ENCODE results near the gene TBC1D16. TPM values are rescaled to one million over a fixed set of nuclear protein-coding genes. Genes with fewer than 3 reads are reported as not detected.

TBC1D16 gene
- total RNA-seq, 1 donor from 2014 or later, result 197 TPM

DNA sequence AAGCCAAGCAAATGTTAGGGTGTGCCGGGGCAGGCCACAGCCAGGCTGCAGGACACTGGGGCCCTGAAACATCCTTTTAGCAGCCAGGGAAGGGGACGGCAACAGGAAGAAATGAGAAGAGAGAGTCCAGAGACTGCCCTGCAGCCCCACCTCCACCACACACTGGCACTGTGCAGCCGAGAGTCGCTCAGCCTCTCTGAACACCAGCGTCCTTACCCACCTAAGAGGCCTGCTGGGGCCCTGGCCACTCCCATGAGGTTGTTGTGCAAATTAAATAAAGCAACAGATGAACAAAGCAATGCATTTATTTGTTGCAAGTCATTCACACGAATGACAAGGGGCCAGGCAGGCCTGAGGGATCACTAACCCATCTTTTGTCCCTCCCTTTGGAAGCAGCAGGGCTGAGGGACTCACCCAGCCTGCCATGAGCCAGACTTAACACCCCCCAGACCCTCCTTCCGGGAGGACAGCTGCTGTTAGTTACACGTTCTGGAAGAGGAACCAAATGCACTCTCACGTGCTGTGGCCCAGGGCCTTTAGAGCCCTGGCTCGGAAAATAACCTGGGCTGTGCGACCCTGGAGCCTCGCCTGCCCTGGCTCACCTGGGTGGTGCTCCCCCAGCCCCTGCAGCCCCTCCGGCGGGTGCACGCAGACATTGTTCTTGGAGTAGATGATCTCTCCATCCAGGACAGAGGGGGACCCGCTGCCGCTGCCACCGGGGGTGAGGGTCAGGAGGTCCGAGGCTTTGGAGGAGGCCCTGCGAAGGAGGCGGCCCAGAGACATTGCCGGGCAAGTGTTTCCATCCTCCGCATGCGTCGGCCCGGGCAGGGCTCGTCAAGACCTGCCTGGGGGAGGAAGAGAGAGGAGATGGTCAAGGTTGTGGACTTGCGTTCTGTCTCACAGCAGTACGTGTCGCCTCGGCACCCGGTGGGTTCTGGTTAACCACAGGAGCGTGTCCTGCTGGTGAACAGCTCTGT, 22.6 kb downstream of the TBC1D16 start:
- peaks cover 2% of the 10 kb centered on the region for H3K9me3 Mint-ChIP-seq (ENCODE audit: unreplicated experiment)
- peaks cover 2% of the 10 kb centered on the region for H3K4me1 Mint-ChIP-seq (ENCODE audit: low read depth, unreplicated experiment)
- DNase-seq, result no peak
- H3K27ac Mint-ChIP-seq (ENCODE audit: unreplicated experiment), result no peak overlapping the region
- TF ChIP-seq CTCF (IDR thresholded peaks at IDR 0.05; ENCODE audit: partially characterized antibody, unreplicated experiment), result no peak
- no peaks in the 10 kb centered on the region for H3K36me3 Mint-ChIP-seq (ENCODE audit: unreplicated experiment)
- H3K4me3 Mint-ChIP-seq (ENCODE audit: unreplicated experiment), result no peak overlapping the region
- H3K27me3 Mint-ChIP-seq (ENCODE audit: unreplicated experiment), result peaks cover 2% of the 10 kb centered on the region

- peaks cover 5% of the 10 kb centered on the region for H3K27me3 Mint-ChIP-seq (ENCODE audit: unreplicated experiment)
- peaks cover 2% of the 10 kb centered on the region for H3K9me3 Mint-ChIP-seq (ENCODE audit: unreplicated experiment)
Observed at GRCh38 chr17:80011989-80012555, 23.6 kb downstream of the TBC1D16 start.

DNA sequence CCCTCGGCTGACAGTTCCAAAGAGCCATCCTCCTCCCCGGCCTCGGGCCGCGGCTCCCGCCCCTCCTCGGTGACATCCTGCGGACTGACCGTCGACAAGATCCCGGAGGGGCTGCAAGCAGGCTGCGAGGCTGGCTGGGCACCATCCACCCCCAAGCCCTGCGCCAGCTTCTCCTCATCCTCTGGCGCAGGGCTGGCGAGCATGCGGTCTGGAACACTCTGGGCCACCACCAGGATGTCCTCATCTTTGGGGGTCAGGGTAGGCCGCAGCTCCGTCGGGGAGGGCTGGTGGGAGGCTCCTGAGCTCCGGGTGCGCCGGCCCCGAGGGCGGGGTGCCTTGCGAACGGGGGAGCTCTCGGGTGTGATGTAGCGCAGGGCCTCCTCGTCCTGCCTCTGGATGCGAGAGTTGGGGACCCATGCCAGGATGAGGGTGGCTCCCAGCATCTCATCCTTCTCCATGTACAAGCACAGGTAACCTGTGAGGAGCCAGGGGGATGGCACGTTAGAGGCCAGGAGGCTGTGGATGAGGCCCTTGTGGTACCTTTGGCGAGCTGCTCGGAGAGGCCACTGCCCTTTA, 25.3 kb downstream of the TBC1D16 start:
- Mint-ChIP-seq H3K9me3 (ENCODE audit: unreplicated experiment) (peaks cover 2% of the 10 kb centered on the region), H3K27ac (ENCODE audit: unreplicated experiment) (no peak overlapping the region), H3K4me3 (ENCODE audit: unreplicated experiment) (no peak overlapping the region), H3K4me1 (ENCODE audit: low read depth, unreplicated experiment) (peaks cover 12% of the 10 kb centered on the region), H3K27me3 (ENCODE audit: unreplicated experiment) (peaks cover 6% of the 10 kb centered on the region), H3K36me3 (ENCODE audit: unreplicated experiment) (no peaks in the 10 kb centered on the region)
- no peak for DNase-seq
- TF ChIP-seq CTCF (IDR thresholded peaks at IDR 0.05; ENCODE audit: partially characterized antibody, unreplicated experiment), result no peak

More at GRCh38 chr17:80011989-80012555, 23.6 kb downstream of the TBC1D16 start:
- Mint-ChIP-seq H3K27ac (ENCODE audit: unreplicated experiment) (no peak overlapping the region), H3K36me3 (ENCODE audit: unreplicated experiment) (no peaks in the 10 kb centered on the region), H3K4me3 (ENCODE audit: unreplicated experiment) (no peak overlapping the region), H3K4me1 (ENCODE audit: low read depth, unreplicated experiment) (peaks cover 8% of the 10 kb centered on the region)
- DNase-seq, result no peak
- TF ChIP-seq CTCF (IDR thresholded peaks at IDR 0.05; ENCODE audit: partially characterized antibody, unreplicated experiment), result no peak

- DNase-seq, result no peak
- no peak for TF ChIP-seq CTCF (IDR thresholded peaks at IDR 0.05; ENCODE audit: partially characterized antibody, unreplicated experiment)
- Mint-ChIP-seq H3K4me3 (ENCODE audit: unreplicated experiment) (no peak overlapping the region), H3K4me1 (ENCODE audit: low read depth, unreplicated experiment) (peaks cover 10% of the 10 kb centered on the region), H3K27me3 (ENCODE audit: unreplicated experiment) (peaks cover 6% of the 10 kb centered on the region), H3K9me3 (ENCODE audit: unreplicated experiment) (peaks cover 2% of the 10 kb centered on the region), H3K36me3 (ENCODE audit: unreplicated experiment) (no peaks in the 10 kb centered on the region), H3K27ac (ENCODE audit: unreplicated experiment) (no peak overlapping the region)
Observed at GRCh38 chr17:80009391-80010282, 26.0 kb downstream of the TBC1D16 start.

All from glutamatergic neuron (in vitro differentiated cells).